GM21381 (cell line): ENCODE results near the gene CMC4.

ENCODE experiments used
- ATAC-seq: cut with Tn5 transposase; IDR thresholded peaks from one replicate; pipeline ENCODE4 v1.9.1; 2021; ENCODE audit warnings: mild to moderate bottlenecking, moderate library complexity; ENCODE audit not compliant: unreplicated experiment

CMC4 gene

GRCh38 chrX:155070975-155071693, at the start of gene CMC4, which contains the start of the genes BRCC3 and MTCP1:
Gene CMC4, minus strand, starts transcription at chrX:155071136. Its CDS starts 7,113 bp downstream, at chrX:155064023.
Gene BRCC3, plus strand, starts transcription at chrX:155071508. Its CDS starts 20 bp downstream, at chrX:155071528.
Gene MTCP1, minus strand, starts transcription at chrX:155071136. Its CDS starts 5,126 bp downstream, at chrX:155066010.
- peak; percentile 87 for ATAC-seq

DNA sequence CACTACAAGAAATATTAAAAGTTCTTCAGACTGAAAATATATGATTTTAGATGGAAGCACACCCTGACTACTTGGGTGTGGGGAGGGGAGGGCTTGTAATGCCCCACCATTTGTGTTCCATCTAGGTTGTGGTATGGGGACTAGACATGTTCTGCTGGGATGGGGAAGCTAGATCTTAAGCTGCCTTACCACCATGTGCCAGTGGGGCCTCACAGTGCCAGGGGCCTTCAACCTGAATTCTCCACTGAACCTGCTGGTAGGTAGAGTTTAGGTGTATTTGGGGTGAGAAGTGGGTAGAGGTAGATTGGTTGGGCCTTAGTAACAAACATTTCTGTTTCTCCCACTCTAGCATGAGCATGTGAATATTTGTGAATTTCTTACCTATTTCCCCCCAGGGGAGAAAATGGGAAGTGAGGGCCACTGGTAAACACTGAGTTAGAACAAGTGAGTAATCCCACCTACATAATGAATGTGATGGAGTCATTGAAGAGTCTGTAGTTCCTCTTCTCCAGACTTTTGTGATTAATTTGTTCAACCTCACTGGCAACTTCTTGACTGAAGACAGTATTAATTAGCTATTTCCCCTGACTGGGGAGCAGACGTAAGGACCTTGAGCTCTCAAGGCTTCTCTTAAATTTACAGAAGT, 44.4 kb upstream of the CMC4 start:
- ATAC-seq: no peak

DNA sequence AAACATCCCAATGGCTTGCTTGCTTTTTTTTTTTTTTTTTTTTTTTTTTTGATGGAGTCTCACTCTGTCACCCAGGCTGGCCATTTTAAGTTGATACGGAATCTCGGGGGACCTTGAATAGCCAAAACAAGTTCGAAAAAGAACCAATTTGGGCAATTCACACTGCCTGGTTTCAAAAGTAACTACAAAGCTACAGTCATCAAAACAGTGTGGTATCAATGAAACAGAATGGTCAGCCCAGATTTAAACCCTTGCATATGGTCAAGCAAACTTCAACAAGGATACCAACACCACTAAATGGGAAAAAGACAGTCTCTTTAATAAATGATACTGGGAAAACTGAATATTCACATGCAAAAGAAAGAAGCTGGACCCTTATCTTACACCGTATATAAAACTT, 42.2 kb upstream of the CMC4 start:
- ATAC-seq: no peak

- ATAC-seq: no peak
These were observed 41.2 kb upstream of the CMC4 start for GRCh38 chrX:155112171-155112570.

DNA sequence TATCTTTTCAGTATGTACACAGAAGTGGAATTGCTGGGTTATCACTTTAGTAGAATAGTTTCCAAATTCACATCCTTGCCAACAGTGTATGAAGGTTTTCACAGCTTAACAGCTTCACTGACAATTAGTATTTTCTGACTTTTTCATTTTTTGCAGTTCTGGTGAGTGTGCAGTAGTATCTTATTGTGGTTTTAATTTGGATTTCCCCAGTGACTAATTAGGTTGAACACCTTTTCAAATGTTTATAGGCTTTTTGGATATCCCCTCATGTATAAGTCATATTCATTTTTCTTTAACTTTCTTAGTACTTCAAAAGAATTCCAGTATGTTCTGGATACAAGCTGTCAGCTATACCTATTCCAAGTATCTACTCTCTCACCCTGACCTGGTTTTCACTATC, 37.5 kb upstream of the CMC4 start:
- ATAC-seq: no peak

GRCh38 chrX:155105919-155106318, 35.0 kb upstream of the CMC4 start:
- ATAC-seq: no peak

DNA sequence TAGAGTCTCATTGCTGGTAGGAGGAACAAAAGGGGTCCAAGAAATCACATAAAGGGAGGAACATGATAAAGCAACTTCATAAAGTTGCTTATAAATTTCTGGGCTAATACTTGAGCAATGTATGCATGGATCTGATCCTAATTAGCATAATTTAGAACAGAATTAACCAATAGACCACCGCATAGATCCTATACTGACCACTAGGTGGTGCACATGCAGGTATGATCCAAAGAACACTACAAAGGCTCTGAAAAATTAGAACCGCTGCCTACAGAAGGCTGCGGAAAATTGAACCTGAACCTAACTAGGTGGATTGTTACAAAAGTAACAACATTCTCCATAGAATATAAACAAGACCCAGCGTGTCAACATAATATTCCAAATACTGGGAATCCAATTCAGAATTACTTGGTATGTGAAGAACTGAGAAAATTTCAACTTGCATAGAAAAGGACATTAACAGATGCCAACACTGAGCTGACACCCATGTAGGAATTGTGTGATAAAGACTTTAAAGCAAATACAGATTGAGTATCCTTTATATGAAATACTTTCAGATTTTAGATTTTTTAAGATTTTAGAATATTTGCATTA, 23.6 kb upstream of the CMC4 start:
- no peak for ATAC-seq

GRCh38 chrX:155086961-155087735, 16.2 kb upstream of the CMC4 start:
- ATAC-seq: no peak

- ATAC-seq: no peak
These were observed 15.4 kb upstream of the CMC4 start for GRCh38 chrX:155086202-155086840.

DNA sequence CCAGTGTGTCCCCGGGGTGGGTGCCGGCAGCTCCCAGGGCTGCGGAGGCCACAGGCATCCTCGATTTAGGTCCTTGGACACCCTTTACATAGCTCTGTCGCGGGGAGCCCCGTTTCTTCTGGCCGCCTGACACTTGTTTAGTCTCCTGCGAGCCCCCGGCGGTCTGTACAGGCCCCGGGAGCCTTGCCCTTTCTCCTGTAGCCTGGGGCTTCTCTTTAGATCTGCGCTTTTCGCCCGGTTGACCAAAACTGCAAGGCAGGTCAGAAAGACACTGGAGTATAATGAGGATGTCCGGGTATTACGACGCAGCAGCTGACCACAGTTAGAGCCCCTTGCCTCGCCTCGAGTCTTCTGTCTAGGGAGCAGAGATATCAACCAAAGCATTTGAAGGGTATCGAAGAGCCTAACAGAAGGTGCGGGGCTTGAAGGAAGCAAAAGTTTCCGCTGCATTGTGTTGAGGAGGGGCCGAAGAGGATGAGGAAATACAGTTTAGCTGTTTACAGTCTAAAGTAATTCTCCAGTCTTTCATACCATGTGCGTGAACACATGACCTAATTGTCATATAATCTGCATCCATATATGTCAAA, 851 bp upstream of the CMC4 start:
- ATAC-seq: no peak

GRCh38 chrX:155070663-155070974, 317 bp downstream of the CMC4 start:
- ATAC-seq: peak; percentile 18

DNA sequence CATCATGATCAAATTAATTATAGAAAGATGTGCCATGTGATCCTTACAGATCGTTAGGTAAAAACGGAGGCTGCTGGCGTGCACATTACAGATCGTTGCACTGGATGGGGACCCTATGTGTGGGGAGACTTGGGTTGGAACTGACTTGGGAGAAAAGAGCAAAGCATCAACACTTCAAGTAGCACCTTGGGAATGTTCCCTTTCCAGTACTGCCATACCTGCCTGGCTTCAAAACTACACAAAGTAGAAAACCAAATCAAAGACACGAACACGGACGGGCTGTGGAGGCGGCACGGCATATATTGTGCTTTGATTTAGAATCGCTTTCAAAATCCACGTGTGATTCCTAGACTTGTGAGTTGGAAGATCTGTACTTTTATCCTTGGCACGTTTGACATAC, 898 bp downstream of the CMC4 start:
- ATAC-seq: no peak

DNA sequence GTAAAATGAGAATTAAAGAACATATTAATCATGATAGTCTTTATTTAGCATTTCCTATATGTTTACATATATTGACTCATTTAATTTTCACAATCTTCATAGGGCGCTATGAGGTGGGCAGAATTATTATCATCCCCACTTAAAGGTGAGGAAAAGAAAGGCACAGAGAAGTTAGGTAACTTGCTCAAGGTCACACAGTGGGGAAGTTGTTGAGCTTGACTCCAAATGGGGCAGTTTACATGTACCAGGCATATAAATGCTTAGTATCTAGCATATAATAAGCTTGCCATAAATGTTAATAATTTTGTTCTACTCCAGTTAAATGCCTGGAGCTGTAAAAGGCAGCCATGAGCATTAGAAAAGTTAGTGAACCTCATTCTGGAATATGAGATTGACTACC, 1.5 kb downstream of the CMC4 start:
- no peak for ATAC-seq

DNA sequence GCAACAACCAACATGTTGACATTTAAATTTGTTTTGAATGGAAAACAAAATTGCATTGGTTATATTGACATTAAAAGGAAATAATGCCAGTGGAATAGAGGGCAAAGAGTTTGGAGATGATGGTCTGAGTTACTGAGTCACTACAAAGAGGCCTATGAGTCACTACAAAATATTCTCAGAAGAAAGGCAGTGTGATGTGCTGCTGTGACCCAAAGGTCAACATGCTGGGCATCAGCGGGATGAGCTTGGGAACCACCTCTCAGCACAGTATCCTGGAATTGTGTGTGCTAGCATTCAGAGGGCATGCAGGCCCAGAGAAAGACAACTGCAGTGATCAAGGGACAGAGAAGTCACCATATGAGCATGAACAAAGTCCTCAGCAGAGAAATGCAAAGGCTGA, 2.8 kb downstream of the CMC4 start:
- ATAC-seq: no peak

- no peak for ATAC-seq
These were observed 5.8 kb downstream of the CMC4 start for GRCh38 chrX:155065035-155065734.

DNA sequence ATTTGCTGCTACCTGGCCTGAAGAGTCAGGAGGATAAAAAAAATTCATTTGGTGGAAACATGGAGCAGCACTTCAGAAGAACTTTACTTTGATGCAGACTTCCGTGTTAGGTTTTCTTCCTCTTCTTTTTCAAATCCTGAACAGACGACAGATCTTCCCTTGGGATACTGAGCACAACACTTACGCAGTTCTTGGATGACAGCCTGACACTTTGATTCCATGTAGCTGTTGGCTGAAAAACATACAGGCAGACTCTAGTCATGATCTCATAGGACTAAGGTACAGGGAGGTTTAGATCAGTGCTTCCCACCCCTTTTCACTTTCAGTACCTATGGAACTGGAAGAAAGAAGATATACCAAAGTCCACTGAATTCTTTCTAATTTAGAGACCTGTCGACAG, 9.2 kb downstream of the CMC4 start:
- no peak for ATAC-seq

- ATAC-seq: peak; percentile 64
These were observed 13.8 kb downstream of the CMC4 start for GRCh38 chrX:155056877-155057792.

DNA sequence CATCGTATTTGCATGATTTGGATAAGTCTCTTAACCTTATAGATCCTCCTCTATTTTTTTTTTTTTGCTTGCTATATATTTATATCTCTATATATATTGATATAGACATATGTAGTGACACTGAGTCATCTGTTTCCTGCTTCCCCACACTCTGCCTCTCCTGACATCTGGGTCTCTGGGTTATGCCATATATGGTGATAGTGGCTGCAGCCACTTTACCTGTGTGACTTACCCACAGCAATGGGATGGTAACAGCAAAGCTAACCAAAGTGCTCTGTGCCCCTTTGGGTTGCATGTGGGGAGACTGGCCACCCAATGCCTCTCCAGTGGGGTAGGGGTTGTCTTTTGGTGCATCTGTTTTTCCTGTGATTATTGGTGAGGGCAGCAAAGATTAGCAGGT, 14.5 kb downstream of the CMC4 start:
- ATAC-seq: no peak

DNA sequence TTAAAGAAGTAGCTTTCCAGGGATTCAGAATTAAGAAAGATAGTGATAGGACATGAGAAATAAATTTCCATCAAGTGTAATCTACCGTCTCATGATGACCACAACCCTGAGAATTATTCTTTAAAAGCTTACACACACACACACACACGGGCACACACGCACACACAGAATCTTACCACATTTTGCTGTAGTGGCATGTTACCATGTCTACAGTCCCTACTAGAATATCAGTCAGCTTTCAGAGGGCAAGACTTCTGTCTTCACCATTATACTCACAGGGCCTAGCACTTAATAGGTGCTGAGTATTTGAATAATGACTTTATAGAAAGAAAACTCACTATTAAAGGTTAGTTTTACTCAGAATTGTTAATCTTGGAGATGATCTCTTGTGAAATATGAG, 15.4 kb downstream of the CMC4 start:
- ATAC-seq: no peak
